ENCODE data around the gene AP2A1.

GRCh38 chr19:49833599-49833998 lies 66.8 kb downstream of the AP2A1 start:
- TF ChIP-seq CTCF (IDR thresholded peaks at IDR 0.05) (no peak), POLR2A (IDR thresholded peaks at IDR 0.05) (no peak)

Measured in thyroid gland (tissue), 4 donors.